Mucosa of descending colon (tissue), 3 donors: ENCODE measurements around the gene SLCO2B1. TPM values are rescaled to one million over a fixed set of nuclear protein-coding genes. Genes with fewer than 3 reads are reported as not detected.

Experiments used
- ATAC-seq: fragments of 200-7000 bp; cut with Tn5 transposase; one replicate; pipeline ENCODE4 v1.9.1; 2020; ENCODE audit warnings: mild to moderate bottlenecking, moderate library complexity
- DNase-seq, 3 donors: peaks; one replicate each; pipeline ENCODE4 v3.0.0-alpha.2; 2020
- H3K36me3 ChIP-seq: fragments of 200-600 bp; one replicate; pipeline ENCODE4 v1.8.0; 2021; ENCODE audit warnings: low read depth, mild to moderate bottlenecking
- H3K4me1 ChIP-seq: fragments of 200-600 bp; one replicate; pipeline ENCODE4 v1.8.0; 2021; ENCODE audit warnings: low read depth, mild to moderate bottlenecking
- H3K4me3 ChIP-seq: fragments of 200-600 bp; one replicate; pipeline ENCODE4 v1.8.0; 2021; ENCODE audit warnings: mild to moderate bottlenecking
- H3K9me3 ChIP-seq: fragments of 200-600 bp; one replicate; pipeline ENCODE4 v1.8.0; 2021; ENCODE audit warnings: mild to moderate bottlenecking
- intact Hi-C, 2 donors: fragments of 100-400 bp; cut with DNase I in 1 of 2; cut with micrococcal nuclease in 1 of 2; formaldehyde crosslinking; loops; one replicate each; pipeline versions ENCODE4 v1.11.0 to v1.11.1; 2022; cut with DNase I, micrococcal nuclease
- total RNA-seq, 3 donors: library from RNA; stranded (reverse); fragmentation: NEBNext Ultra II Directional in 2 of 3; extraction: Animal tissue kit (Norgen Biotek cat#: 25700) in 2 of 3; gene quantifications; one replicate each; pipeline versions ENCODE4 v1.2.1 to v1.2.4, GENCODE V29; 2021 to 2023
- TF ChIP-seq, protein P1 (sequence below): fragments of 200-600 bp; IDR thresholded peaks from one replicate; pipeline ENCODE4 v1.8.0; 2022; ENCODE audit warnings: antibody characterized with exemption, mild to moderate bottlenecking
- donor health status: DM: no; HTN: no; CAD: no; lungs with moderate emphysema.
- donor health status: DM: no; HTN: no; CAD: no.
- donor health status: DM: no; HTN: yes; CAD: no.

SLCO2B1 gene
- total RNA-seq, 3 donors from 2014 or later = 65.6 to 93.0 (median 73.1) TPM

DNA sequence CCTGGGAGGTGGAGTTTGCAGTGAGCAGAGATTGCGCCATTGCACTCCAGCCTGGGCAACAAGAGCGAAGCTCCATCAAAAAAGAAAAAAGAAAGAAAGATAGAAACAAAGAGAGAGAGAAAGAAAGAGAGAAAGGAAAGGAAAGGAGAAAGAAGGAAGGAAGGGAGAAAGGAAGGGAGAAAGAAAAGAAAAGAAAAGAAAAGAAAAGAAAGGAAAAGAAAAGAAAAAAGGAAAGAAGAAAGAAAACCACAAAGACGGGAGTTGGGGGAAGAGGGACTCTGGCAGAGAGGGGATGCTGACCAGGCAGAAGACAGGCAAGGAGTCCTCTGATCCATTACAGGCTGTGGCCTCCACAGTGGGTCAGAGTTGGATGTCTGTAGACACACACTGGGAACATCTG lies 18.8 kb upstream of the SLCO2B1 start:
- ATAC-seq = no peak
- TF ChIP-seq, protein P1, sequence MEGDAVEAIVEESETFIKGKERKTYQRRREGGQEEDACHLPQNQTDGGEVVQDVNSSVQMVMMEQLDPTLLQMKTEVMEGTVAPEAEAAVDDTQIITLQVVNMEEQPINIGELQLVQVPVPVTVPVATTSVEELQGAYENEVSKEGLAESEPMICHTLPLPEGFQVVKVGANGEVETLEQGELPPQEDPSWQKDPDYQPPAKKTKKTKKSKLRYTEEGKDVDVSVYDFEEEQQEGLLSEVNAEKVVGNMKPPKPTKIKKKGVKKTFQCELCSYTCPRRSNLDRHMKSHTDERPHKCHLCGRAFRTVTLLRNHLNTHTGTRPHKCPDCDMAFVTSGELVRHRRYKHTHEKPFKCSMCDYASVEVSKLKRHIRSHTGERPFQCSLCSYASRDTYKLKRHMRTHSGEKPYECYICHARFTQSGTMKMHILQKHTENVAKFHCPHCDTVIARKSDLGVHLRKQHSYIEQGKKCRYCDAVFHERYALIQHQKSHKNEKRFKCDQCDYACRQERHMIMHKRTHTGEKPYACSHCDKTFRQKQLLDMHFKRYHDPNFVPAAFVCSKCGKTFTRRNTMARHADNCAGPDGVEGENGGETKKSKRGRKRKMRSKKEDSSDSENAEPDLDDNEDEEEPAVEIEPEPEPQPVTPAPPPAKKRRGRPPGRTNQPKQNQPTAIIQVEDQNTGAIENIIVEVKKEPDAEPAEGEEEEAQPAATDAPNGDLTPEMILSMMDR = no peak
- Histone ChIP-seq H3K9me3 (no peaks in the 10 kb centered on the region), H3K4me1 (no peaks in the 10 kb centered on the region), H3K4me3 (no peak overlapping the region), H3K36me3 (no peaks in the 10 kb centered on the region)
- no peak for DNase-seq
- intact Hi-C loops = loop anchor here in 1 of 2 donors (10.0 kb wide), 1 partner anchor 93 kb away; no protein-coding TSS in a partner anchor

DNA sequence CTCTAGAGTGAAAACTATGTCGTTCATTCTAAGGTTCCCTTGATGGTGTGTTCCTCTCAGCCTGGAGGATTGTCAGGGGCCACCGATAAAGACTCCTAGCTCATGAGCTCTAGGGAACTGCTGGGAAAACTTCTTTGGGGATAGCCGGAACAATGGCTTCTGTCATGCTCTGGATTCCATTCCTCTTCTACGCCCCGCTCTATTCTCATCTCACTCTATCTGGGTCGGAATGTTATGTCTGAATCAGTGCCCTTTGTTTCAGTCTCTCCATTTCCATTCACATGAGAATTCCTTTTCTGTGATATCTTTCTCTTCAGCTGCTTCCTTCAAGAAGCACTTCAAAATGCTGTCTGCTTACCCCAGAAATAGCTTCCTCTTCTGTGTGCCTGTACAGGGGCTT lies 16.9 kb upstream of the SLCO2B1 start:
- intact Hi-C loops = loop anchor here in 1 of 2 donors (10.0 kb wide), 1 partner anchor 91 kb away; no protein-coding TSS in a partner anchor
- H3K9me3 ChIP-seq = no peaks in the 10 kb centered on the region
- DNase-seq = no peak
- ATAC-seq = no peak
- no peaks in the 10 kb centered on the region for H3K4me1 ChIP-seq
- H3K36me3 ChIP-seq = no peaks in the 10 kb centered on the region
- H3K4me3 ChIP-seq = no peak overlapping the region
- TF ChIP-seq, protein P1 = no peak

DNA sequence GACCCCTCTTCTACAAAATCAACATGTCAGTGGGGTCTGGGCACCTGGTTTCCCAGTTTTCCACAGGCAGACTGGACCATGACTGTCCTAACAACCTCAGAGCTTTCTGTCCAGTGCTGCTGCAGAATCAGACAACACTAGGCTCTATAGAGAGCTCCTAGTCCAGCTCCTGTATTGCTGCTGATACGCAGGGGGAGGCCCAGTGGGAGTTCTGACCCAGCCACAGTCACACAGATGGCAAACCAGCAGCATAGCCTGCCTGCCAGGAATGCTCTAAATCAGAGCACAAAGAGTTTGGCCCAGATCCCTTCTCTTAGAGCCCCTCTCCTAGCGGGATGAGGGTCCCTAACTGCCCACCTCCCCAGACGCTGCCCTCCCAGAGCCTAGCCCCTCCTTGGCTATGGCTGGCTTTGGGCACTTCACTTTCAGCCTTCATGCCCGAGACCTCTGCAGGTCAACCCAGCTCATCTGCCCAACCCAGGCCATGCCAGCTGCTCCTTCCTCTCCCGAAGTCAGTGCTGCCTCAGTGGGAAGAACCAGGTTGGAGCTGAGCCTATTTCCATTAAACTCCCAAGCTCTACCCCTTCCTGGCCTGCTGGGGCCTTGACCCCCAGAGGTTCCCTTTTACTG lies 15.8 kb upstream of the SLCO2B1 start:
- ATAC-seq (no peak), DNase-seq (no peak)
- TF ChIP-seq, protein P1 = no peak
- Histone ChIP-seq H3K36me3 (no peaks in the 10 kb centered on the region), H3K4me3 (no peak overlapping the region), H3K9me3 (no peaks in the 10 kb centered on the region), H3K4me1 (no peaks in the 10 kb centered on the region)
- intact Hi-C loops = loop anchor here in 1 of 2 donors (10.0 kb wide), 1 partner anchor 90 kb away; no protein-coding TSS in a partner anchor

DNA sequence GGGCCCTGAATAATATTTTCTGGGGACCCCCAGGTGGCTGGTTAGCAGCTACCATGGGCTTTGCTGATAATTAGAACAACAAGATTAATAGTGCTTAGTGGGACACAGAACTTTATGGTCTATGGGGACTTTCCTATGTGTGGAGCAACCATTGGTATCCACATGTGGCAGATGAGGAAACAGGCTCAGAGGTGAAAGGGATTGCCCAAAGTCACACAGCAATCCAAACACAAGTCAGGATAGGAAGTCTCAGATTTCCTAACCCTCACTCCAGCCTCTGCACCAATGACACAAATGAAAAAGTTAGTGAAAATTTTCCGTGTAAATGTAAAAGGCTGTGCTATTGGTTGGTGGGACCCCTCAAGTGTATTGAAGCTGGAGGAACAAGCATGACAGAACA lies 15.3 kb upstream of the SLCO2B1 start:
- Histone ChIP-seq H3K4me1 (no peaks in the 10 kb centered on the region), H3K9me3 (no peaks in the 10 kb centered on the region), H3K4me3 (no peak overlapping the region), H3K36me3 (no peaks in the 10 kb centered on the region)
- TF ChIP-seq, protein P1 = no peak
- DNase-seq (no peak), ATAC-seq (no peak)
- intact Hi-C loops = loop anchor here in 1 of 2 donors (10.0 kb wide), 1 partner anchor 89 kb away; no protein-coding TSS in a partner anchor

DNA sequence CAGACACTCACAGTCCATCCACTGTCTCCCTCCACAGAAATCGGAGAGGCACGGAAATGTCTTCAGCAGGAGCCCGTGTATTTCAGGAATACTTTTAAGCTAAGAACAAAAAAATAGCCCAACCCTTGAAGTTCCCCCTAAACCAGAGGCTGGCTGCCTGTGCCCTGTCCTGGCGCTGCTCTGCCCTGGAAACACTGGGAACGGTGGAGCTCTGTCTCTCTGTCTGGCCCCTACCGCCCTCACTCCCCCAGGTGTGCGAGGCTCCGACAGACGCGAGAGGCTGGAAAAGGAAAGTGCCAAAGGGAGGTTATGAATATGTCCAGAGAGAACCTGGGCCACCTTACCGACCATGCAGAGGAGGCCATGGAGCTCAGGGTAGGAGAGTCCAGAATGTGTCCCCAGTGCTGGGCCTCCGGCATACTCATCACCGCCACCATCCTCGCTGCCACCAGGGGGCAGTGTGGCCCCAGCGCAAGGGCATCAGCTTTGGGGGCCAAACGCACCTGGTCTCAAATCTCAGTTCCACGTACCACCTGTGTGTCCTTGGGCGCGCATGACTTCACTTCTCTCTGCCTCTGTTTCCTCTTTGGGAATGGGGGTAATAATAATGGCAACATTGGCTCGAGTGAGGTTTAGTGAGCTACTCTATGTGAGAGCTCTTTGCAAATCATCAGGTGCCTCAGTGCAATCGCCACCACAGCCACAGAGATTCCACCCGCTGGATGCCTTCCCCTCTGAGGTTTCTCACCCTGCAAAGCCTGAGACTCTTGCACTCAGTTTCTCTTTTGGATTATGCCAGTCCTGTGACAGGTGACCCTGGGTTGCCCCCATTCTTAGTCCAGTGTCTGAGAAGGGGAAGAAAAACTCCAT lies 10.4 kb upstream of the SLCO2B1 start:
- ATAC-seq (peak; percentile 74), DNase-seq (peak; percentile 72 to 87 (median 83))
- no peak overlapping the region for H3K4me3 ChIP-seq
- intact Hi-C loops = loop anchor here (5.0 kb wide), 2 partner anchors 62 to 107 kb away; no protein-coding TSS in a partner anchor
- no peaks in the 10 kb centered on the region for H3K9me3 ChIP-seq
- H3K4me1 ChIP-seq = peaks cover 14% of the 10 kb centered on the region
- no peaks in the 10 kb centered on the region for H3K36me3 ChIP-seq
- TF ChIP-seq, protein P1 = peak; percentile 95
